T-helper 1 cell (primary cell): ENCODE results near the gene PUSL1.

Experiments
- DNase-seq, 5 donors: peaks; one replicate each; pipeline ENCODE4 v3.0.0-alpha.2; 2012 to 2020

The PUSL1 gene

DNA sequence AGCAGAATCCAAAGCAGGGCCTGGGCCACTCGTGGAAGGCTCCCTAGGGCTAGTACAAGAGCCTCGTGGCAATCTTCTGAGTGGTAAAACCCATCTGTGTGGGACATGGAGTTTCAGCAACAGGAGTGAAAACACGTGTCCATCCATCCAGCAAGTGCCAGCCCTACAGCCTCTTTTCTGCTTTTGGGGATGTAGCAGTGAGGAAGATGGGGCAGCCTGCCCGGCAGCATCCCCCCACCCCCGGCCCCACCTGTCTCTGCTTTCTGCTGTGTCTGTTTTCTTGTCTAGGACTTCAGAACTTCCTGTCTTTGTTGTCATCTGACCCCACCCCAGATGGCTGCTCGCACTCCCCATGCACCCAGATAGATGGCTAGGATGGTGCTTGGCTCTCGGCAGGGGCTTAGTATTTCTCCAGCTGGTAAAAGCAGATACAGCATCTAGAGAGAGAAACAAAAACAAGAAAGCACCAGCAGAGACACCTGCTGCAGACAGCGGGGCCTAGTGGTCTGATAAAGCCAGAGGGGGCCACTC, 17.7 kb downstream of the PUSL1 start:
- no peak for DNase-seq

DNA sequence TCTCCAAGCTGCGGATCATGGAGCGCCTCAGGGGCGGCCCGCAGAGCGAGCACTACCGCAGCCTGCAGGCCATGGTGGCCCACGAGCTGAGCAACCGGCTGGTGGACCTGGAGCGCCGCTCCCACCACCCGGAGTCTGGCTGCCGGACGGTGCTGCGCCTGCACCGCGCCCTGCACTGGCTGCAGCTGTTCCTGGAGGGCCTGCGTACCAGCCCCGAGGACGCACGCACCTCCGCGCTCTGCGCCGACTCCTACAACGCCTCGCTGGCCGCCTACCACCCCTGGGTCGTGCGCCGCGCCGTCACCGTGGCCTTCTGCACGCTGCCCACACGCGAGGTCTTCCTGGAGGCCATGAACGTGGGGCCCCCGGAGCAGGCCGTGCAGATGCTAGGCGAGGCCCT, 18.9 kb downstream of the PUSL1 start:
- DNase-seq: no peak

- no peak for DNase-seq
These were observed 19.9 kb downstream of the PUSL1 start for GRCh38 chr1:1328254-1328653.

DNA sequence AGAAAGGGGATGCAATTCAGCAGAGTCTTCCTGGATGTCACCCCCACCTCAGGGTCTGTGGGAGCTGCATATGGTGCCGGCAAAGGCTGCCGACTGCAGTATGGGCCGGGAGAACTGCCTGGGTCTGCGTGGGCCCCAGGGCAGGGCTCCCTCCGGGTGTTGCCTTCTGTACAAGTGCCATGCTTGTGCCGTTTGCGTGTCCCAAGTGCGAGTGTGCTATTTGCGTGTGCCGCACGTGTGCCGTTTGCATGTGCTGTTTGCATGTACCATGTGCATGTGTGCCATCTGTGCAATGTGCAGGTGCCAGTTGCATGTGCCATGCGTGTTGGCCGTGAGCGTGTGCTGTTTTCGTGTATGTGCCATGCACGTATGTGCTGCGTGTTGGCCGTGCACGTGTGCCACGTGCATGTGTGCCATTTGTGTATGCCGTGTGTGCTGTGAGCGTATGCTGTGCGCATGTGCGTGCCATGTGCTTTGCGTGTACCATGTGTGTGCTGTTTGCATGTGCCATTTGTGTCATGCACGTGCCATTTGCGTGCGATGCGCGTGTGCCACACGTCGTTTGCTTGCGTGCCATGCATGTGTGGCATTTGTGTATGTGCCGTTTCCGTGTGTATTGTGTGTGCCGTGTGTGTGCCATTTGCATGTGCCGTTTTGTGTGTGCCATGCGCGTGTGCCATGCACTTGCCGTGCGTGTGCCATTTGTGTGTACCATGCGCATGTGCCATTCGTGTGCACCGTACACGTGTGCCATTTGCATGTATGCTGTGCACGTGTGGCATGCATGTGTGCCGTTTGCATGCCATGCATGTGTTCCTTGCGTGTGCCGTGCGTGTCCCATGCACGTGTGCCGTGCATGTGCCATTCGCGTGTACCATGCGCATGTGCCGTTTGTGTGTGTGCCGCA, 21.2 kb downstream of the PUSL1 start:
- no peak for DNase-seq

DNA sequence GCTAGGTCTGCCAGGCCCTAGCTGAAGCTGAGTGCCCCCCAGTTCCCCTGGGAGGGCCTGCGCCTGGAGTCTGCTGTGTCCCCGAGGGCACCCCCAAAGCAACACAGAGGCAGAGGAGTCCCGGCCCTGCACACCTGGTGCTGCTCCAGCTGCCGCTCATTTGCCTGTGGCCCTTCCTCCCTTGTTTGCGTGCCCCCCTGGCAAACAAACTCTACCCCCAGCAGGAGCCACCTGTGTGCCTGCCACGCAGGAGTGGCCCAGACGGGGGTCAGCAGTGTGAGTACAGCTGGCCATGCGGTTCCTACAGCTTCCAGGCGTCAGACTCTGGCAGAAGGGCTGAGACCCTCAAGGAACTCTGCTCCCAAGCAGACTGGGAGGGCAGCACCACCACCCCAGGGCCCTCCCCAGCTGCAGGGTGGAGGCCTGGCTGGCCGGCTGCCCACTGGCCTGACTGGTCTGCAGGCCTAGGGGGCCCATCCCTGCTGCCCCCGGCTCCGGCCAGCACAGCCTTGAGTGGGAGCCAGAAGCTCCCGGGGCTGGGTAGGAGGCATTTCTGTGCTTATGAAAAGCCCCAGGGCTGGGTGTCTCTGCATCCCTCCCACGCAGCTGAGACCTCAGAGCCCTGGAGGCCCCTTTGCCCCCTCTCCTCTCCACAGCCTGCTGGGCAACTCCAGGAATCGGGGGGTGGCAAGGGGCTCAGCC, 22.1 kb downstream of the PUSL1 start:
- DNase-seq: no peak

- DNase-seq: no peak
These were observed 22.9 kb downstream of the PUSL1 start, which contains the start of gene TAS1R3 for GRCh38 chr1:1331068-1331965. Gene TAS1R3 (plus strand): TSS chr1:1331280. CDS start chr1:1331346, 66 bp downstream.

GRCh38 chr1:1332031-1332755, 23.8 kb downstream of the PUSL1 start:
- no peak for DNase-seq

GRCh38 chr1:1332774-1333480, 24.5 kb downstream of the PUSL1 start:
- no peak for DNase-seq

- DNase-seq: no peak
These were observed 25.3 kb downstream of the PUSL1 start for GRCh38 chr1:1333551-1334241.

DNA sequence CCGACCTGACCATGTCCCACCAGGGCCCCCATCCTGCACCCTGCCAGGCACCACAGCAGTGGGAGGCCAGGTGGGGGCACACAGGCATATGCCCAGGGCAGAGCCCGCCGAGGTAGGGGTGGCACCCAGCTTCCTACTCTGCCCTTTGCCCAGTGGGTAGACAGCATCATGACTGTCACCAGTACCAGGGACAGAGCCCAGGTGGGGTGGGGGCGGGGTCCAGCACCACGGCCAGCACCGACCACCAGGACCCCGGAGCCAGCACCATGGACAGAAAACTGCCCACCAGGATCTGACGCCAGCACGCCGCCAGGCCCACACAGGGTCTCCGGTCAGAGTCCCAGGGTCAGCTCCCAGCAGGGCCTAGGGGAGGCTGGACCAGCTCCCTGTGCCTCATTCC, 26.4 kb downstream of the PUSL1 start:
- DNase-seq: no peak

- no peak for DNase-seq
These were observed 26.9 kb downstream of the PUSL1 start for GRCh38 chr1:1335283-1335682.

DNA sequence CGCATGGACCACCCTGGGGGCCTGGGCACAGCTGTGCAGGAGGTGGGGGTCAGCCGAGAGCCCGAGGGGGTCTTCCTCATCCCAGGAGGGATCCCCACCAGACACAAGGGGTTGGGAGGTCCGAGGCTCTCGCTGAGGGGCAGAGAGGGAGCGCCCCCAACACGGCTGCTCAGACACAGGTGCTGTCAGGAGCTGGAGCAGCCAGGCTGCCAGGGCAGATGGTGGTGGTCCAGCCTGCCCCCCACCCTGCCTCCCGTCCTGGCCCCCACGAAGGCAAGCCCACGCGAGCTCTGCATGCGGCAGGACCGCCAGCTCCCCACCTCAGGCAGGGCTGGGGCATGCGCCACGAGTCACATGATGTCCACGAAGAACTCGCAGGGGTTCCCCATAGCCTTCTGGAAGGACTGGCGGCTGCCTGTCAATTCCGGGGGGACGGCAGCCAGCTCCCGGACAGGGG, 27.4 kb downstream of the PUSL1 start:
- no peak for DNase-seq

DNA sequence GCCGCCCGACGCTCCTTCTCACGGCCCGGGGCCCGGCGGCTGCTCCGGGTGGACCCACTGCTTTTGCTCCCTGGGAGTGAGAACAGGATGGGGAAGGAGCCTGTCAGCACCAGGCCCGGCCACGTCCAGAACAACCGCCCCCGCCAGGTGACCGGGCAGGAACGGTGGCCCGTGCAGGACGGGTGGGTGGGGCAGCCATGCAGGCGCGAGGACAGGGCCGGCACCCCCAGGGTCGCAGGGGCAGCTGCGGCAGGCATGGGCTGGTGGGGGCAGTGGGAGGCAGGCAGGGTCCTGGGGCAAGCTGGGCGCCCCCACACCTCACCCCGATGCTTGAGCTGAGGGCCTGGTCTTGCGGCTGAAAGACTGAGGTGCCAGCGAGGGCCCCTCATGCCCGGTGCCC, 28.0 kb downstream of the PUSL1 start:
- no peak for DNase-seq

DNA sequence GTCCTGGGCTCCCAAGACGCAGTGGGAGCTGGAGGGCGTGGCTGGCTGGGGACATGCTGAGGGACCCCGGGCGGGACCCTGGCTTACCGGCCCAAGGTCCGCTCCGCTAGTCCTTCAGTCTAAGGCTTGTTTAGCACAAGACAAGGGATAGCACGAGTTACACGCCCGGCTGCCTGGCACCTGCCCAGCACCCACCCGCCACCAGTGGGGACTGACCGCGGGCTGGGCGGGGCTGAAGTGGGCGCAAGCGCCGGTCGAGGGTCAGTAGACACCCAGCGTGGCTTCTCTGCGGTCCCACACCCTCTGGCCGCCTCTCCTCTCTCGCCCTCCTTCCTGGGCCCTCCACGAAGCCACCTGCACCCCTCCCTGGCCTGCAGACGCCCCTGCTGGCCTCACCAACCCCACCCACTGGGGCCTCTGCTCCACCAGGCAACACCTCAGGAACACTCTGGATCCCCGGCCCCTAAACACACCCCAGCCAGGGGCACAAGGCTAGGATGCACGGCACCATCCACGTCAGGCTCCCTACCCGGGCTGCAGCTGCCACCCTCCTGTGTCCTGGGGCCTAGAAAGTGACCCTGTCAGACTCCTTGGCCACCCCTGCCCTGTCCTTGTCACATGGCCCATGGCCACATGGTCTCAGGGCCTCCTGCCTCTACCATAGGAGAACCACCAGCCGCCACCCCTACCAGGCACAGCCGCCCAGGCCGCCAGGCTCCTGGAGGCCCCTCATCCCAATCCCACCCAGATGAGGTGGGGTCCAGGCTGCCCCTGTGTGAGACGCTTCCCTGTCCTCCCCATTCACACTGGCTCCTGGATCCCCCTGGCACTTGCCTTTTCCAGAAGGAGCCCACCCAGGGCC, 28.8 kb downstream of the PUSL1 start:
- DNase-seq: no peak

DNA sequence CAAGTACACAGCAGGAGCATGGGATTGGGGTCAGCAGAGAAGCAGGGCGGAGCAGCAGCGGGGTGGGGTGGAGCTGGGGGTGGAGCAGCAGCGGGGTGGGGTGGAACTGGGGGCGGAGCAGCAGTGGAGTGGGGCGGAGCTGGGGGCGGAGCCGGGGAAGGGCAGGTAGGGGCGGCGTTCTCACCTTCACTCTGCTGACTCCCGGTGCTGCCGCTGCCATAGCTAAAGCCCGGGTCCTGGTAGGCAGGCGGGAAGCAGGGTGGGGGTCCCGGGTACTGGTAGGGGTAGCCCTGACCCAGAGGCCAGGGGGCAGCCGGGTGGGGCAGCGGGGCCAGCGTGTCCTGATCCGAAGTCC, 29.4 kb downstream of the PUSL1 start:
- DNase-seq: no peak

DNA sequence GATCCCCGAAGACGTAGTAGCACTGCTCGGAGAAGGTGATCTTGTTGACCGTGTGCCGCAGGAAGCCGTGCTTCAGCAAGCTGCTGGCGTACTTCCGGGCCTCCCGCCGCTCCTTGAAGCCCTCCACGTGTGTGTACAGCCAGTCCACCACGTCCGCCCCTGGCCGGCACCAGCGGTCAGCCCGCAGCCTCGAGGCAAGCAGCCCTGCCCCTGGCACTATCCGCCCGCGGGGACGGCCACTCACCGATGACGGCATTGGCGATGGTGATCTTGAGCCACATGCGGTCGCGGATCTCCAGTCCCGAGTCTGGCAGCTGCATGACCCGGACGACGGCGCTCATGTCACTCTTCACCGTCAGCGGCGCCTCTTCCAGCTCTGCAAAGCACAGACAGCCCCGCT, 29.9 kb downstream of the PUSL1 start:
- DNase-seq: no peak

- DNase-seq: no peak
These were observed 31.8 kb downstream of the PUSL1 start for GRCh38 chr1:1340185-1340584.

- no peak for DNase-seq
These were observed 32.6 kb downstream of the PUSL1 start for GRCh38 chr1:1340791-1341548.

DNA sequence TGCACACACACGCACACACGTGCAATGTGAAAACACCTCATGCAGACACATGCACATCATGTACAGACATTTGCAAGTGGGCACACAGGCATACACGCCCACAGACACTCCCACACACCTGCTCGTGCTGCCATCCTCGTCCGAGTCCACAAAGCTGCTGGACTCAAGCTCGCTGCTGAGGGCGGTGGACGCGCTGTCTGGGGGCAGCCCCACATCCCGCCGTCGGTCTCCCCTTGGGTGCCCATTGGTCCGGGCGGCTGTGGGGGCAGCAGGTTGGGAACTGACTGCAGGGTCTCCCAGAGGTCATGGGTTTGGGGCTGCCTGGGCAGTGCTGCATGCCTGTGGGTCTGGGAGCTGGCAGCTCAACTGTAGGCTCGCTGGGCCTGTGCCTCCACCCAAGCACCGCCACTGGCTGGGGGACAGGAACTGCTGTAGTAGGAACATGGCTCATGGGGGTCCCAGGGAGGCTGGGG, 33.2 kb downstream of the PUSL1 start:
- DNase-seq: no peak
